SK-N-SH (cell line): ENCODE data around the gene ABCB6. TPM values are rescaled to one million over a fixed set of nuclear protein-coding genes. Genes with fewer than 3 reads are reported as not detected.
A peak's percentile ranks its signal among the peaks of the same experiment; 100 is the strongest.

Experiments
- CTCF ChIA-PET: fragments of 300-600, 350-600 bp; formaldehyde crosslinking; extraction: SDS; loops from one replicate; lab custom pipeline; 2021; lab: Yijun Ruan, JAX
- POLR2A ChIA-PET: fragments of 350-600 bp; sonication (Branson Sonifier 250); formaldehyde crosslinking; extraction: SDS; loops from one replicate; lab custom pipeline; 2020; ENCODE audit warnings: antibody characterized with exemption, inconsistent platforms; lab: Yijun Ruan, JAX
- DNase-seq: peaks from one replicate; pipeline ENCODE4 v3.0.0; 2012
- H2AFZ ChIP-seq: fragments of 200-600 bp; sonication (generic); 2 replicates; pipeline ENCODE4 v1.8.1; 2016; ENCODE audit warnings: antibody characterized with exemption, mild to moderate bottlenecking, low read depth
- H3F3A ChIP-seq: fragments of 200-600 bp; sonication (generic); replicated peaks from 2 replicates; pipeline ENCODE3; 2016; ENCODE audit warnings: antibody characterized with exemption, mild to moderate bottlenecking; ENCODE audit not compliant: insufficient read depth
- H3K27ac ChIP-seq, 2 experiments: fragments of 200-500 bp in 1 of 2; fragments of 200-600 bp in 1 of 2; sonication (Bioruptor generic) in 1 of 2; sonication (generic), shearing (Covaris generic) in 1 of 2; 2 replicates each; pipeline versions ENCODE4 v1.5.1 to v1.6.1; 2014 to 2016; ENCODE audit warnings: low read depth in 2 of 2, inconsistent platforms in 1 of 2, low read length in 1 of 2, mild to moderate bottlenecking in 1 of 2, mixed read lengths in 1 of 2
- H3K27me3 ChIP-seq: fragments of 200-600 bp; sonication (generic), shearing (Covaris generic); 2 replicates; pipeline ENCODE4 v1.6.1; 2016; ENCODE audit warnings: mixed run types; ENCODE audit not compliant: insufficient read depth
- H3K36me3 ChIP-seq, 2 experiments: fragments of 200-500 bp in 1 of 2; fragments of 200-600 bp in 1 of 2; sonication (Bioruptor generic) in 1 of 2; sonication (generic) in 1 of 2; replicated peaks in 1 of 2; 2 replicates each; pipeline versions ENCODE3 to v1.5.1; 2014 to 2016; ENCODE audit warnings: low read length in 1 of 2, mild to moderate bottlenecking in 1 of 2; ENCODE audit not compliant: insufficient read depth in 2 of 2, control insufficient read depth in 1 of 2
- H3K4me1 ChIP-seq, 2 experiments: fragments of 200-500 bp in 1 of 2; fragments of 200-600 bp in 1 of 2; sonication (Bioruptor generic) in 1 of 2; sonication (generic), shearing (Covaris generic) in 1 of 2; 2 replicates each; pipeline versions ENCODE4 v1.5.1 to v1.6.1; 2014 to 2016; ENCODE audit warnings: low read depth in 1 of 2, low read length in 1 of 2, mixed run types in 1 of 2; ENCODE audit not compliant: insufficient read depth in 2 of 2, control insufficient read depth in 1 of 2
- H3K4me2 ChIP-seq: fragments of 200-600 bp; sonication (generic), shearing (Covaris generic); 2 replicates; pipeline ENCODE4 v1.6.1; 2017; ENCODE audit warnings: mixed run types
- H3K4me3 ChIP-seq, 2 experiments: fragments of 200-500 bp in 1 of 2; fragments of 200-600 bp in 1 of 2; sonication (Bioruptor generic) in 1 of 2; sonication (generic), shearing (Covaris generic) in 1 of 2; 2 replicates each; pipeline versions ENCODE4 v1.5.1 to v1.8.1; 2014 to 2016; ENCODE audit warnings: low read depth in 2 of 2, inconsistent platforms in 1 of 2, low read length in 1 of 2, mild to moderate bottlenecking in 1 of 2, mixed read lengths in 1 of 2, moderate library complexity in 1 of 2
- H3K79me2 ChIP-seq: fragments of 200-600 bp; sonication (generic); 2 replicates; pipeline ENCODE4 v1.8.1; 2017; ENCODE audit warnings: mild to moderate bottlenecking; ENCODE audit not compliant: insufficient read depth
- H3K9ac ChIP-seq: fragments of 200-600 bp; sonication (generic); 2 replicates; pipeline ENCODE4 v1.6.1; 2017; ENCODE audit warnings: mixed run types
- H3K9me2 ChIP-seq: fragments of 200-600 bp; sonication (generic); 2 replicates; pipeline ENCODE4 v1.6.1; 2017; ENCODE audit warnings: mixed run types
- H3K9me3 ChIP-seq: fragments of 200-600 bp; sonication (generic); 2 replicates; pipeline ENCODE4 v1.6.1; 2017; ENCODE audit warnings: mixed run types, mild to moderate bottlenecking, moderate library complexity
- H4K20me1 ChIP-seq: fragments of 200-600 bp; sonication (generic); 2 replicates; pipeline ENCODE4 v1.6.1; 2017; ENCODE audit warnings: mild to moderate bottlenecking, mixed run types; ENCODE audit not compliant: insufficient read depth
- CTCF ChIP-seq: fragments of 200-600 bp; sonication (generic); IDR thresholded peaks from 2 replicates; pipeline ENCODE4 v1.6.1; 2017; ENCODE audit warnings: antibody characterized with exemption, mild to moderate bottlenecking, moderate library complexity
- EP300 ChIP-seq, 2 experiments: IDR thresholded peaks; 2 replicates each; pipeline versions ENCODE4 v1.4.0 to v1.6.1; 2012; ENCODE audit warnings: borderline replicate concordance in 1 of 2, low read depth in 1 of 2, low read length in 1 of 2
- FOSL2 ChIP-seq: IDR thresholded peaks from 2 replicates; pipeline ENCODE4 v1.4.0; 2012; ENCODE audit warnings: low read depth, mild to moderate bottlenecking, moderate library complexity, borderline replicate concordance
- FOXM1 ChIP-seq: IDR thresholded peaks from 2 replicates; pipeline ENCODE4 v1.4.0; 2012; ENCODE audit warnings: low read depth, mild to moderate bottlenecking
- GABPA ChIP-seq: IDR thresholded peaks from 2 replicates; pipeline ENCODE4 v1.4.0; 2012; ENCODE audit warnings: low read depth, mild to moderate bottlenecking
- GATA2 ChIP-seq: sonication (generic); formaldehyde crosslinking; IDR thresholded peaks from 2 replicates; pipeline ENCODE4 v1.5.0; 2020; ENCODE audit warnings: mild to moderate bottlenecking, missing genetic modification reagents
- JUND ChIP-seq: IDR thresholded peaks from 2 replicates; pipeline ENCODE4 v1.4.0; 2012
- MAX ChIP-seq: IDR thresholded peaks from 2 replicates; pipeline ENCODE4 v1.4.0; 2012; ENCODE audit warnings: low read depth
- MXI1 ChIP-seq: IDR thresholded peaks from 2 replicates; pipeline ENCODE4 v1.6.1; 2012; ENCODE audit warnings: mild to moderate bottlenecking, low read depth, low read length, improper control_type of control experiment
- NFIC ChIP-seq: IDR thresholded peaks from 2 replicates; pipeline ENCODE4 v1.4.0; 2012; ENCODE audit warnings: borderline replicate concordance
- NRF1 ChIP-seq: IDR thresholded peaks from 2 replicates; pipeline ENCODE4 v1.6.1; 2012; ENCODE audit warnings: low read depth, mild to moderate bottlenecking, low read length
- PBX3 ChIP-seq: IDR thresholded peaks from 2 replicates; pipeline ENCODE4; 2012
- POLR2AphosphoS5 ChIP-seq: IDR thresholded peaks from 2 replicates; pipeline ENCODE4 v1.6.1; 2012; ENCODE audit warnings: low read depth, low read length
- RFX5 ChIP-seq: IDR thresholded peaks from 2 replicates; pipeline ENCODE4 v1.6.1; 2012; ENCODE audit warnings: mild to moderate bottlenecking, improper control_type of control experiment, low read length
- SMC3 ChIP-seq: IDR thresholded peaks from 2 replicates; pipeline ENCODE4 v1.6.1; 2012; ENCODE audit warnings: low read depth, low read length, improper control_type of control experiment
- TAF1 ChIP-seq: IDR thresholded peaks from 2 replicates; pipeline ENCODE4 v1.6.1; 2012; ENCODE audit warnings: low read depth, mild to moderate bottlenecking, low read length, moderate library complexity, borderline replicate concordance
- TCF12 ChIP-seq: IDR thresholded peaks from 2 replicates; pipeline ENCODE4 v1.4.0; 2012
- USF1 ChIP-seq: IDR thresholded peaks from 2 replicates; pipeline ENCODE4 v1.4.0; 2012; ENCODE audit warnings: low read depth, borderline replicate concordance
- YY1 ChIP-seq: IDR thresholded peaks from 2 replicates; pipeline ENCODE4 v1.4.0; 2012; ENCODE audit warnings: low read depth, mild to moderate bottlenecking
- ZBTB33 ChIP-seq: IDR thresholded peaks from 2 replicates; pipeline ENCODE4 v1.4.0; 2012; ENCODE audit warnings: low read depth, borderline replicate concordance
- WGBS: methylation state at CpG from one replicate; pipeline ENCODE4 v1.1.6; 2017; ENCODE audit warnings: low lambda C conversion rate; 5-methylcytosine and 5-hydroxymethylcytosine counted together
- polyA plus RNA-seq, 3 experiments: library from polyadenylated mRNA; depleted of rRNA; stranded (reverse); fragments of >200 nt; gene quantifications; 2 replicates each; pipeline ENCODE4 v1.2.3, GENCODE V29; 2012

The ABCB6 gene
- polyA plus RNA-seq, 1 of the 3 experiments (the other 2 are of a cell fraction) = 27.4 TPM

- TF ChIP-seq POLR2AphosphoS5 = peak; percentile 89
- TF ChIP-seq JUND = no peak
- peak; percentile 39 for TF ChIP-seq CTCF
- TF ChIP-seq EP300 (IDR thresholded peaks at IDR 0.05; ENCODE audit: borderline replicate concordance in 1 of 2, low read depth in 1 of 2, low read length in 1 of 2) = 0 out of 4 replicates have a peak, but pooled peaks have one; percentile 12 to 21
Observed at GRCh38 chr2:219177552-219178376, 41.0 kb downstream of the ABCB6 start, which contains the start of gene RETREG2 (continued).

GRCh38 chr2:219176818-219177551 lies 41.8 kb downstream of the ABCB6 start, which contains the start of gene CNPPD1:
Gene CNPPD1 (minus strand): TSS chr2:219176925. CDS start chr2:219176828, 97 bp downstream.
- DNase-seq = peak; percentile 92
- H3K79me2 ChIP-seq = peaks cover 38% of the 10 kb centered on the region
- 2% methylated on average over 36 of the region's 69 CpGs for WGBS
- ChIA-PET CTCF (interaction anchor here (0.6 to 8.7 kb wide), 14 partner anchors 11 to 279 kb away, joined by 3 to 104 read pairs (median 6); partner anchors contain the start of genes NHEJ1 and ZFAND2B), POLR2A (interaction anchor here (0.6 to 2.3 kb wide), 13 partner anchors 13 to 307 kb away, joined by 3 to 13 read pairs (median 4); partner anchors contain the start of genes ABCB6, ANKZF1, ATG9A and DNAJB2)
- no peaks in the 10 kb centered on the region for H3K27me3 ChIP-seq
- H3K9me2 ChIP-seq = no peaks in the 10 kb centered on the region
- peak within 1 kb of the TSS; percentile 77 for H3K9ac ChIP-seq
- peaks cover 0 to 17% of the 10 kb centered on the region in 2 experiments; a peak in 2 of 4 replicates for H3K4me1 ChIP-seq
- peaks cover 4% of the 10 kb centered on the region for H3F3A ChIP-seq
- peak within 1 kb of the TSS; percentile 91 for H2AFZ ChIP-seq
- H3K27ac ChIP-seq = peak within 1 kb of the TSS; percentile 95 to 97
- peak within 1 kb of the TSS; percentile 80 to 89 for H3K4me3 ChIP-seq
- peaks cover 33 to 52% of the 10 kb centered on the region in 2 experiments for H3K36me3 ChIP-seq
- H4K20me1 ChIP-seq = peaks cover 10% of the 10 kb centered on the region
- no peaks in the 10 kb centered on the region for H3K9me3 ChIP-seq
- peak within 1 kb of the TSS; percentile 96 for H3K4me2 ChIP-seq
- TF ChIP-seq YY1 (no peak), RFX5 (no peak), TCF12 (no peak), CTCF (no peak), POLR2AphosphoS5 (peak; percentile 72), ZBTB33 (no peak), PBX3 (no peak), NRF1 (no peak), MXI1 (peak; percentile 42; the same call in 1 of the 2 replicates), MAX (peak; percentile 67), SMC3 (no peak), TAF1 (peak; percentile 49; the same call in 1 of the 2 replicates), GATA2 (no peak), FOXM1 (no peak), GABPA (peak; percentile 79), FOSL2 (no peak), NFIC (no peak), USF1 (peak; percentile 29; the same call in 1 of the 2 replicates)
